ENCODE results near the gene MORF4L2. TPM values are rescaled to one million over a fixed set of nuclear protein-coding genes. Genes with fewer than 3 reads are reported as not detected.

Gene MORF4L2
- total and polyA plus RNA-seq, 9 of the 15 experiments (the other 6 are each of a cell fraction or from before 2014, with no cell fraction given), result 324 to 781 (median 420) TPM

DNA sequence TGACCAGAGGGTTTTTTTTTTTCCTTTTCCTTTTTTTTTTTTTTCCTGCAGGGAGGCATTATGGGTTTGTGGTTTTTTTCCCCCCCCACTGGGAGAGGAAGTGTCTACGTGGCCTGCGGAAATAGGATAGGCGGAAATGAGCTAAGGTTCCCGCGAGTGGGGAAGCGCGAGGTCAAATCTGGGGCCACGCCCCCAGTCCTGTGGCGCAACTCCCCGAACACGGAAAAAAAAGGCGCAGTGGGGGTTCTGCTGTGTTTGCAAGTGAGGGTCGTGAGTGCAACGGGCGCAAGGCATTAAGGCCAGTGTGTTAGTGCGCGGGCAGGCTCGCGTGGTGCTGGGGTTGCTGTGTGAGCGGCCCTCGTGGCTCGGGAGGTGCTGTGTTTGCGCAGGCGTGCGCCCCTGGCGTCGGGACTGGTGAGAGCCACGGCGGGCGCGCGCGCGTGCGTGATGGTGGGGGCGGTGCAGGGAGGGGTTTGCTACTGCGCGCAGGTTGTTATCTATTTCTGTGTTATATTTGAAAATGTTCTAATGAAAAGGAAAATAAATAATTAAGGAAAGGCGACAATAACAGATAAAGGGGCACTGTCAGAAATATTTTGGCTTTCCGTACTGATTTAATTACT lies 685 bp upstream of the MORF4L2 start (continued):
- TF ChIP-seq U2AF2 (optimal IDR thresholded peaks at IDR 0.05; ENCODE audit: low read depth, low read length) (no peak), TFAM (CRISPR knock-in tag; conservative IDR thresholded peaks at IDR 0.05) (no peak), DPF2 (IDR thresholded peaks at IDR 0.05) (no peak; the same call in 1 of the 2 replicates), EP400 (IDR thresholded peaks at IDR 0.05) (peak; percentile 99), FOS (IDR thresholded peaks at IDR 0.05; ENCODE audit: extremely low read depth, insufficient read length) (no peak), CHCHD3 (CRISPR knock-in tag; IDR thresholded peaks at IDR 0.05) (no peak), OTX1 (CRISPR knock-in tag; IDR thresholded peaks at IDR 0.05) (no peak), ZNF699 (CRISPR knock-in tag; IDR thresholded peaks at IDR 0.05; ENCODE audit: insufficient replicate concordance) (no peak), ZNF282 (CRISPR knock-in tag; IDR thresholded peaks at IDR 0.05) (no peak), ZNF324 (CRISPR knock-in tag; IDR thresholded peaks at IDR 0.05) (no peak), KLF16 (IDR thresholded peaks at IDR 0.05) (no peak), MCM5 (IDR thresholded peaks at IDR 0.05; ENCODE audit: low read depth) (no peak), GABPA (tag; conservative IDR thresholded peaks at IDR 0.05; ENCODE audit: low read depth) (peak; percentile 93), NEUROD1 (IDR thresholded peaks at IDR 0.05; ENCODE audit: borderline replicate concordance, low read depth, low read length, partially characterized antibody) (no peak)
- TF ChIP-seq, protein P1, sequence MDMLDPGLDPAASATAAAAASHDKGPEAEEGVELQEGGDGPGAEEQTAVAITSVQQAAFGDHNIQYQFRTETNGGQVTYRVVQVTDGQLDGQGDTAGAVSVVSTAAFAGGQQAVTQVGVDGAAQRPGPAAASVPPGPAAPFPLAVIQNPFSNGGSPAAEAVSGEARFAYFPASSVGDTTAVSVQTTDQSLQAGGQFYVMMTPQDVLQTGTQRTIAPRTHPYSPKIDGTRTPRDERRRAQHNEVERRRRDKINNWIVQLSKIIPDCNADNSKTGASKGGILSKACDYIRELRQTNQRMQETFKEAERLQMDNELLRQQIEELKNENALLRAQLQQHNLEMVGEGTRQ (CRISPR knock-in tag; IDR thresholded peaks at IDR 0.05), result no peak
- TF ChIP-seq, protein P2, sequence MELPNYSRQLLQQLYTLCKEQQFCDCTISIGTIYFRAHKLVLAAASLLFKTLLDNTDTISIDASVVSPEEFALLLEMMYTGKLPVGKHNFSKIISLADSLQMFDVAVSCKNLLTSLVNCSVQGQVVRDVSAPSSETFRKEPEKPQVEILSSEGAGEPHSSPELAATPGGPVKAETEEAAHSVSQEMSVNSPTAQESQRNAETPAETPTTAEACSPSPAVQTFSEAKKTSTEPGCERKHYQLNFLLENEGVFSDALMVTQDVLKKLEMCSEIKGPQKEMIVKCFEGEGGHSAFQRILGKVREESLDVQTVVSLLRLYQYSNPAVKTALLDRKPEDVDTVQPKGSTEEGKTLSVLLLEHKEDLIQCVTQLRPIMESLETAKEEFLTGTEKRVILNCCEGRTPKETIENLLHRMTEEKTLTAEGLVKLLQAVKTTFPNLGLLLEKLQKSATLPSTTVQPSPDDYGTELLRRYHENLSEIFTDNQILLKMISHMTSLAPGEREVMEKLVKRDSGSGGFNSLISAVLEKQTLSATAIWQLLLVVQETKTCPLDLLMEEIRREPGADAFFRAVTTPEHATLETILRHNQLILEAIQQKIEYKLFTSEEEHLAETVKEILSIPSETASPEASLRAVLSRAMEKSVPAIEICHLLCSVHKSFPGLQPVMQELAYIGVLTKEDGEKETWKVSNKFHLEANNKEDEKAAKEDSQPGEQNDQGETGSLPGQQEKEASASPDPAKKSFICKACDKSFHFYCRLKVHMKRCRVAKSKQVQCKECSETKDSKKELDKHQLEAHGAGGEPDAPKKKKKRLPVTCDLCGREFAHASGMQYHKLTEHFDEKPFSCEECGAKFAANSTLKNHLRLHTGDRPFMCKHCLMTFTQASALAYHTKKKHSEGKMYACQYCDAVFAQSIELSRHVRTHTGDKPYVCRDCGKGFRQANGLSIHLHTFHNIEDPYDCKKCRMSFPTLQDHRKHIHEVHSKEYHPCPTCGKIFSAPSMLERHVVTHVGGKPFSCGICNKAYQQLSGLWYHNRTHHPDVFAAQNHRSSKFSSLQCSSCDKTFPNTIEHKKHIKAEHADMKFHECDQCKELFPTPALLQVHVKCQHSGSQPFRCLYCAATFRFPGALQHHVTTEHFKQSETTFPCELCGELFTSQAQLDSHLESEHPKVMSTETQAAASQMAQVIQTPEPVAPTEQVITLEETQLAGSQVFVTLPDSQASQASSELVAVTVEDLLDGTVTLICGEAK (IDR thresholded peaks at IDR 0.05), result peak; percentile 89
- TF ChIP-seq, protein P2 (CRISPR knock-in tag; IDR thresholded peaks at IDR 0.05), result no peak
- TF ChIP-seq, protein P3, sequence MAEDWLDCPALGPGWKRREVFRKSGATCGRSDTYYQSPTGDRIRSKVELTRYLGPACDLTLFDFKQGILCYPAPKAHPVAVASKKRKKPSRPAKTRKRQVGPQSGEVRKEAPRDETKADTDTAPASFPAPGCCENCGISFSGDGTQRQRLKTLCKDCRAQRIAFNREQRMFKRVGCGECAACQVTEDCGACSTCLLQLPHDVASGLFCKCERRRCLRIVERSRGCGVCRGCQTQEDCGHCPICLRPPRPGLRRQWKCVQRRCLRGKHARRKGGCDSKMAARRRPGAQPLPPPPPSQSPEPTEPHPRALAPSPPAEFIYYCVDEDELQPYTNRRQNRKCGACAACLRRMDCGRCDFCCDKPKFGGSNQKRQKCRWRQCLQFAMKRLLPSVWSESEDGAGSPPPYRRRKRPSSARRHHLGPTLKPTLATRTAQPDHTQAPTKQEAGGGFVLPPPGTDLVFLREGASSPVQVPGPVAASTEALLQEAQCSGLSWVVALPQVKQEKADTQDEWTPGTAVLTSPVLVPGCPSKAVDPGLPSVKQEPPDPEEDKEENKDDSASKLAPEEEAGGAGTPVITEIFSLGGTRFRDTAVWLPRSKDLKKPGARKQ (CRISPR knock-in tag; IDR thresholded peaks at IDR 0.05), result no peak

Data from K562 (cell line).